Bronchial epithelial cell (primary cell): ENCODE measurements around the gene SHLD1. TPM values are rescaled to one million over a fixed set of nuclear protein-coding genes. Genes with fewer than 3 reads are reported as not detected.
A peak's percentile ranks its signal among the peaks of the same experiment; 100 is the strongest.

Experiments
- DNase-seq: peaks from one replicate; pipeline ENCODE4 v3.0.0-alpha.2; 2010; ENCODE audit warnings: low read depth
- FAIRE-seq: peaks from 2 replicates; lab custom pipeline; 2011; peaks lifted over from hg19 to GRCh38; lab: Jason Lieb, UNC
- H3K27me3 ChIP-seq: 2 replicates; pipeline ENCODE4 v1.5.1; 2011; ENCODE audit warnings: low read length; ENCODE audit not compliant: control insufficient read depth, insufficient read depth
- H3K36me3 ChIP-seq: 2 replicates; pipeline ENCODE4 v1.5.1; 2011; ENCODE audit warnings: low read length; ENCODE audit not compliant: control insufficient read depth, insufficient read depth
- H3K4me3 ChIP-seq: 2 replicates; pipeline ENCODE4 v1.5.1; 2011; ENCODE audit warnings: mild to moderate bottlenecking, low read depth, low read length, control low read depth
- CTCF ChIP-seq: IDR thresholded peaks from 2 replicates; pipeline ENCODE4 v1.5.1; 2011; ENCODE audit warnings: mild to moderate bottlenecking, moderate library complexity, low read length, control low read depth, inconsistent platforms; ENCODE audit not compliant: insufficient read depth, severe bottlenecking
- total RNA-seq: library from RNA; depleted of rRNA; stranded (reverse); fragments of >200 nt; gene quantifications from 2 replicates; pipeline ENCODE4 v1.2.1, GENCODE V29; 2014

SHLD1 gene
- total RNA-seq, 1 donor from 2014 or later: 4.5 TPM

- TF ChIP-seq CTCF: no peak
- no peak for FAIRE-seq
- no peak for DNase-seq
- H3K4me3 ChIP-seq: no peak overlapping the region
- H3K36me3 ChIP-seq: no peaks in the 10 kb centered on the region
- H3K27me3 ChIP-seq: no peaks in the 10 kb centered on the region
These were observed 131.5 kb downstream of the SHLD1 start for GRCh38 chr20:5881703-5882102.

GRCh38 chr20:5882166-5882565 is 132.0 kb downstream of the SHLD1 start:
- Histone ChIP-seq H3K27me3 (no peaks in the 10 kb centered on the region), H3K4me3 (no peak overlapping the region), H3K36me3 (no peaks in the 10 kb centered on the region)
- FAIRE-seq (no peak), DNase-seq (no peak)
- TF ChIP-seq CTCF: no peak

GRCh38 chr20:5884465-5885335 is 134.5 kb downstream of the SHLD1 start:
- FAIRE-seq (no peak), DNase-seq (no peak)
- H3K27me3 ChIP-seq: no peaks in the 10 kb centered on the region
- no peaks in the 10 kb centered on the region for H3K36me3 ChIP-seq
- no peak for TF ChIP-seq CTCF
- no peak overlapping the region for H3K4me3 ChIP-seq

- FAIRE-seq: no peak
- no peak for DNase-seq
- no peak overlapping the region for H3K4me3 ChIP-seq
- H3K36me3 ChIP-seq: no peaks in the 10 kb centered on the region
- no peak for TF ChIP-seq CTCF
- no peaks in the 10 kb centered on the region for H3K27me3 ChIP-seq
These were observed 135.7 kb downstream of the SHLD1 start for GRCh38 chr20:5885866-5886265.

- FAIRE-seq: peak; percentile 82
- no peak for TF ChIP-seq CTCF
- DNase-seq: no peak
- Histone ChIP-seq H3K4me3 (no peak overlapping the region), H3K36me3 (no peaks in the 10 kb centered on the region), H3K27me3 (no peaks in the 10 kb centered on the region)
These were observed 136.6 kb downstream of the SHLD1 start for GRCh38 chr20:5886788-5887187.

GRCh38 chr20:5887386-5887785 is 137.2 kb downstream of the SHLD1 start:
- Histone ChIP-seq H3K36me3 (no peaks in the 10 kb centered on the region), H3K27me3 (no peaks in the 10 kb centered on the region), H3K4me3 (no peak overlapping the region)
- FAIRE-seq (no peak), DNase-seq (no peak)
- no peak for TF ChIP-seq CTCF
